ENCODE data around the gene SQOR.

The SQOR gene

DNA sequence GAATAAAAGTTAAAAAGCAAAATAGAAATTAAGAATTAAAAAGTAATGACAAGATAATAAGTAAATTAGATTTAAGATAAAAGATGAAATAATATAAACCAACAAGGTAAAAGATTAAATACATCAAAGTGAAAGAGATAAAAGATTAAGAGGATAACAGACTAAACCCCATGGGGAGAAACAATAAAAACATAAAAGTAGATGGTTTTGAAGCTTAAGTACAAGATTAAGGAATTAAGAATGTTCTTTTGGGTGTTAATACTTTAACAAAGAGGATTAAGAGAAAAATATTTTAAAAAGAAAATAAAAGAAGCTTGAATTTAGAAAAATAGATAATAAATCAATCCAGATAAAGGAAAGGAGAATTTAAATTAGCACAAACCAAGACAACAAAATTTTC lies 85.4 kb downstream of the SQOR start:
- DNase-seq (ENCODE audit: low read depth, low spot score), result no peak
- CTCF ChIA-PET, result interaction anchor here (2.6 kb wide), 1 partner anchor 15 kb away, joined by 12 read pairs; no protein-coding TSS in a partner anchor
- POLR2A ChIA-PET, result no interaction called here
- H3K4me3 ChIP-seq (ENCODE audit: low read depth, low read length), result no peak overlapping the region
- TF ChIP-seq, protein P1, sequence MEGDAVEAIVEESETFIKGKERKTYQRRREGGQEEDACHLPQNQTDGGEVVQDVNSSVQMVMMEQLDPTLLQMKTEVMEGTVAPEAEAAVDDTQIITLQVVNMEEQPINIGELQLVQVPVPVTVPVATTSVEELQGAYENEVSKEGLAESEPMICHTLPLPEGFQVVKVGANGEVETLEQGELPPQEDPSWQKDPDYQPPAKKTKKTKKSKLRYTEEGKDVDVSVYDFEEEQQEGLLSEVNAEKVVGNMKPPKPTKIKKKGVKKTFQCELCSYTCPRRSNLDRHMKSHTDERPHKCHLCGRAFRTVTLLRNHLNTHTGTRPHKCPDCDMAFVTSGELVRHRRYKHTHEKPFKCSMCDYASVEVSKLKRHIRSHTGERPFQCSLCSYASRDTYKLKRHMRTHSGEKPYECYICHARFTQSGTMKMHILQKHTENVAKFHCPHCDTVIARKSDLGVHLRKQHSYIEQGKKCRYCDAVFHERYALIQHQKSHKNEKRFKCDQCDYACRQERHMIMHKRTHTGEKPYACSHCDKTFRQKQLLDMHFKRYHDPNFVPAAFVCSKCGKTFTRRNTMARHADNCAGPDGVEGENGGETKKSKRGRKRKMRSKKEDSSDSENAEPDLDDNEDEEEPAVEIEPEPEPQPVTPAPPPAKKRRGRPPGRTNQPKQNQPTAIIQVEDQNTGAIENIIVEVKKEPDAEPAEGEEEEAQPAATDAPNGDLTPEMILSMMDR (IDR thresholded peaks at IDR 0.05; ENCODE audit: insufficient read depth, low read length, missing control alignments), result no peak

DNA sequence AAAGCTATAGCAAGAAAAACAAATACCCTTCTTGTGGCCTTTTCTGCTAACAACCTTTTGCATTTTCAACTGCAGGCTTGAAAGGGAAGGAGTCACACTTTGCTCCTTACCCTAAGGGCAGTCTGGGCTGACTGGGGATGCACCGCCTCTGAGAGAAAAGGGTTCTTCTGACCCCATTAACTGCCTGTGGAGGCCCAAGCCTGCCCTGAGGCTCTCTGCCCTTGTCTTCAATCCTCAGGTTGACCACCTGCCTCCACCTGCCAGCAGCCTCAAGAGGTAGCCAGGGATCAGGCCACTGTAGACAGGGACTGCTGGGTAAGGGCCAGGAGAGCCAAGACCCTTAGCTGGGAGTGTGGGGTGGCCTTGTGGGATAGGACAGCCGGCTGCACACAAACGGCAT lies 93.8 kb downstream of the SQOR start:
- DNase-seq (ENCODE audit: low read depth, low spot score), result no peak
- no peak overlapping the region for H3K4me3 ChIP-seq (ENCODE audit: low read depth, low read length)
- ChIA-PET CTCF (interaction anchor here (4.2 kb wide), 1 partner anchor 23 kb away, joined by 19 read pairs; no protein-coding TSS in a partner anchor), POLR2A (no interaction called here)
- TF ChIP-seq, protein P1 (IDR thresholded peaks at IDR 0.05; ENCODE audit: insufficient read depth, low read length, missing control alignments), result no peak

DNA sequence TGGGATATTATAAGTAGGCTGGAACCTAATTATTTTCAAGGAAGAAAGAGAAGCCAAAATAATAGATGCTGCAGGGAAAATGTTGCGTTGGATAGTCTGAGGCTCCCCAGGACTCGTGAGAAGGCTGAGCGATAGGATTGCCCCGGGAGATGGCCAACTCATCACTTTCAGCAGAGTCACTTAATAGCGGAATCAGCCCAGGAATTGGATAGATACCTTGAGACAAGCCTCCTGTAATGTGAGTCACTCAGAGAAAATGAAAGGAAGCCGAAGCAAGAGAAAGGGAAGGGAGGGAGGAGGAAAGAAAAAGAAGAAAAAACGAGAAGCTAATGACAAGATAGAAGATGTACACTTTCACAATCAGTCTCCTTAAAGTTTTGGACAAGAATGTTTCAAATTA lies 94.3 kb downstream of the SQOR start:
- CTCF ChIA-PET, result no interaction called here
- DNase-seq (ENCODE audit: low read depth, low spot score), result no peak
- TF ChIP-seq, protein P1 (IDR thresholded peaks at IDR 0.05; ENCODE audit: insufficient read depth, low read length, missing control alignments), result no peak
- no peak overlapping the region for H3K4me3 ChIP-seq (ENCODE audit: low read depth, low read length)
- POLR2A ChIA-PET, result no interaction called here

DNA sequence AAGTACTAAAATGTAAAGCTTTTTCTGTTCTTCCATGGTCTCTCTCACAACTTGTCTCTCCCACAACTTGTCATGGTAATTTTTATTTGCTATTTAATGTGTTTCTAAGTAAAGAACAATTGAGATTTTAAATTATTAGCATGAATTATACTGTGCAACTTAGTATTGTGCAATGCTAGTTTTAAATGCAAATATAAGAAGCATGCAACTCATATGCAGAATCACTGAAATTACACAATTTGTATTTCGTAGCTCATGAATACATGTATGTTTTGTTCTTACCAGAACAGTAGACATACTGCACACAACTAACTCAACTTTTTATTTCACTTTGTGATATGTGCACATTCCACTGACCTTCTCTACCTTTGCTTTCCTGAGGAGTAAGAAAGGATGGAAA lies 96.5 kb downstream of the SQOR start:
- DNase-seq (ENCODE audit: low read depth, low spot score), result no peak
- CTCF ChIA-PET, result interaction anchor here (1.2 to 1.5 kb wide), 3 partner anchors 26 to 59 kb away, joined by 4 to 5 read pairs (median 4); no protein-coding TSS in a partner anchor
- POLR2A ChIA-PET, result no interaction called here
- no peak overlapping the region for H3K4me3 ChIP-seq (ENCODE audit: low read depth, low read length)
- TF ChIP-seq, protein P1 (IDR thresholded peaks at IDR 0.05; ENCODE audit: insufficient read depth, low read length, missing control alignments), result no peak

DNA sequence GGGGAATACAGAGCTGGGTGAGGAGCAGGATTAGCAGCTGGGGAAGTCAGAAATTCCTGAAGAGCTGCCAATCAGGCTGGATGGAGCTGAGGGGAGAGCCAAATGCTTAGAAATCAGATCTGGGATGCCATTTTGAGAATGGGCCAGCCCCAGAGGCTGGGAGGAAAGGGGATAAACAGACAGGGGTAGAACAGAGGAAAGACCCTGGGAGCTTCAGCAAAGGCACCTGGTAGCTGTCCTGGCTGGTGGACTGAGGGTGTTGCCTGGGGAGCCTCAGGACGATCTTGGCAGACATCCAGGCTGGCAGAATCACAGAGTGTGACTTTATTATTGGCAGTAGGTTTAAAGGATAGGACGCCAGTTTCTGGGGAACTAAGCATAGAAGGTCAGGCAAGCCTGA lies 97.8 kb downstream of the SQOR start:
- DNase-seq (ENCODE audit: low read depth, low spot score), result no peak
- H3K4me3 ChIP-seq (ENCODE audit: low read depth, low read length), result no peak overlapping the region
- TF ChIP-seq, protein P1 (IDR thresholded peaks at IDR 0.05; ENCODE audit: insufficient read depth, low read length, missing control alignments), result no peak
- ChIA-PET CTCF (interaction anchor here (1.5 kb wide), 1 partner anchor 27 kb away, joined by 4 read pairs; no protein-coding TSS in a partner anchor), POLR2A (interaction anchor here (0.6 kb wide), 1 partner anchor 50 kb away, joined by 3 read pairs; no protein-coding TSS in a partner anchor)

DNA sequence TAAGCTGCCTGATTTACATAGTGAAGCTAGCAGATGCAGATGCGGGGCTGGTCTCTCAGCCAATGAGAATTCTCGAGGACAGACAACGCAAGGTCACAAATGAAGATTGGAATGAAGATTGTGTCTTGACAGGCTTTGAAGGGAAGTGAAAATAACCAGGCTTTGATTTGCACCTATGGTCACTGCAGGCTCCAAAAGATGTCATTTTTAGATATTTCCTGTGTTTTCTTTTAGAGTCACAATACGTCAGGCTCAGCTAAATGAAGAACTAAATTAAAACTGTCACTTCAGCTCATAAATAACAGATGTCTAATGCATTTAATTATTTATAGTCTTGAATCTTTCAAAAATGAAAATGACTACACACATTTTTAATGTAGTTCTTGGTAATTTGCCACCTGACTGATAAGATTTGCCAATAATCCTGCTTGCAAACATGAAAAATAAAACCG lies 99.5 kb downstream of the SQOR start:
- CTCF ChIA-PET, result no interaction called here
- no peak overlapping the region for H3K4me3 ChIP-seq (ENCODE audit: low read depth, low read length)
- POLR2A ChIA-PET, result no interaction called here
- TF ChIP-seq, protein P1 (IDR thresholded peaks at IDR 0.05; ENCODE audit: insufficient read depth, low read length, missing control alignments), result no peak
- no peak for DNase-seq (ENCODE audit: low read depth, low spot score)
